Prostate gland (tissue), 2 donors: ENCODE data around the gene ADAT1.

Source experiments
- POLR2A ChIP-seq: fragments of 450-650 bp; IDR thresholded peaks from one replicate; pipeline ENCODE4 v1.6.1; 2016; ENCODE audit warnings: antibody characterized with exemption, mild to moderate bottlenecking
- POLR2AphosphoS5 ChIP-seq: sonication (generic); formaldehyde crosslinking; IDR thresholded peaks from one replicate; pipeline ENCODE4 v1.6.1; 2017; ENCODE audit warnings: antibody characterized with exemption
- TF ChIP-seq, protein P1 (sequence below), 4 experiments: fragments of 200-600 bp in 2 of 4; fragments of 450-650 bp in 2 of 4; sonication (generic) in 2 of 4; IDR thresholded peaks; 1 replicate in 3 of 4; 2 replicates in 1 of 4; pipeline ENCODE4 v1.5.1; 2016 to 2019; ENCODE audit warnings: antibody characterized with exemption in 4 of 4, mild to moderate bottlenecking in 2 of 4, moderate library complexity in 2 of 4

DNA sequence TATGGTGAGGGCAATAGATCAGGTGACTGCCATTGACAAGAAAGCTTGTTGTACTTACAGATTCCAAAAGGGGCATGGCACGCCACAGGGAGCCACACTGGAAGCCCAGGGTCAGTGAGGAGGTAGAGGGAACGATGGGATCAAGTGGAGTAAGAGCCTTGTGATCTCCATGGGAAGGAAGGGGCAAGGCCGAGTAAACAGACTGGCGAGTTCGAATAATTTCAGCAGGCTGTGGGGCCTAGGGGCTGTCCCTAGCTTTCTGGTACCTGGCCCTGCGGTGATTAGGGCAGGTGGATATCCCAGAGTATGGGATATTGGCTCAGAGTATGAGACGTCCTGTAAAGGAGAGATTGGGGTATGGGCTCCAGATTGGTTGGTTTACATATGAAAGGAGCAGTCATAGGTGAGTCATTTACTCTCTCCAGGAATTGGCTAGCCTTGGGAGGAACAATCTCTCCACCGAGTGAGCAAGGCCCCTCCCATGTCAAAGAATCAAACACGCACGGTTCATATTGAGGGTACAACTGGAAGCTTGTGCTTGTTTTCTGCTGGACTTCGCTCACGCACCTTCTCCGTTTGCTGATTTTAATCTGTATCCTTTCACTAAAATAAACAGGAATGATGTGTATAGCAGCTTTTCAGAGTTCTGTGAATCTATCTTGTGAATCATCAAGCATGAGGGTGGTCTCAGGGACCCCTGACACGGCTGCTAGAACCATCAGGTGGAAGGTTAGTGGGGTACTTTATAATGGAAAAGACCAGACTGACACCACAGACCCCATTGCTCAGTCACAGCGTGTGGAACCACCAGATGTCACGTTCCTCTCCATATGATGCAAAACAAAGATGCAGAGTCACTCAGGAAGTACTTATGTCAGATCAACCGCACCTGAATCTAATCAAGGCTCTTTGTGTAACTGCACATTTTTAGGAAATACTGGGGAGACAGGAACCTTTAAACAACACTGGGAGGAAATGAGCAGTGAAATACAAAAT, 29.0 kb downstream of the ADAT1 start:
- no peak for TF ChIP-seq POLR2A
- TF ChIP-seq, protein P1, sequence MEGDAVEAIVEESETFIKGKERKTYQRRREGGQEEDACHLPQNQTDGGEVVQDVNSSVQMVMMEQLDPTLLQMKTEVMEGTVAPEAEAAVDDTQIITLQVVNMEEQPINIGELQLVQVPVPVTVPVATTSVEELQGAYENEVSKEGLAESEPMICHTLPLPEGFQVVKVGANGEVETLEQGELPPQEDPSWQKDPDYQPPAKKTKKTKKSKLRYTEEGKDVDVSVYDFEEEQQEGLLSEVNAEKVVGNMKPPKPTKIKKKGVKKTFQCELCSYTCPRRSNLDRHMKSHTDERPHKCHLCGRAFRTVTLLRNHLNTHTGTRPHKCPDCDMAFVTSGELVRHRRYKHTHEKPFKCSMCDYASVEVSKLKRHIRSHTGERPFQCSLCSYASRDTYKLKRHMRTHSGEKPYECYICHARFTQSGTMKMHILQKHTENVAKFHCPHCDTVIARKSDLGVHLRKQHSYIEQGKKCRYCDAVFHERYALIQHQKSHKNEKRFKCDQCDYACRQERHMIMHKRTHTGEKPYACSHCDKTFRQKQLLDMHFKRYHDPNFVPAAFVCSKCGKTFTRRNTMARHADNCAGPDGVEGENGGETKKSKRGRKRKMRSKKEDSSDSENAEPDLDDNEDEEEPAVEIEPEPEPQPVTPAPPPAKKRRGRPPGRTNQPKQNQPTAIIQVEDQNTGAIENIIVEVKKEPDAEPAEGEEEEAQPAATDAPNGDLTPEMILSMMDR (IDR thresholded peaks at IDR 0.05) = no peak
- no peak for TF ChIP-seq POLR2AphosphoS5
